ENCODE results near the gene HPCAL4.

- TF ChIP-seq CTCF (IDR thresholded peaks at IDR 0.05; ENCODE audit: borderline replicate concordance, extremely low read depth, low read length, poor library complexity, severe bottlenecking): no peak
- TF ChIP-seq EZH2 (IDR thresholded peaks at IDR 0.05; ENCODE audit: borderline replicate concordance, low read depth, low read length, severe bottlenecking): no peak
These were observed 31.7 kb downstream of the HPCAL4 start for GRCh38 chr1:39659538-39659937.
